ENCODE results near the gene TMEM41B. TPM values are rescaled to one million over a fixed set of nuclear protein-coding genes. Genes with fewer than 3 reads are reported as not detected.

The TMEM41B gene
- total and polyA plus RNA-seq, 8 donors: 36.5 to 77.1 (median 44.3) TPM

DNA sequence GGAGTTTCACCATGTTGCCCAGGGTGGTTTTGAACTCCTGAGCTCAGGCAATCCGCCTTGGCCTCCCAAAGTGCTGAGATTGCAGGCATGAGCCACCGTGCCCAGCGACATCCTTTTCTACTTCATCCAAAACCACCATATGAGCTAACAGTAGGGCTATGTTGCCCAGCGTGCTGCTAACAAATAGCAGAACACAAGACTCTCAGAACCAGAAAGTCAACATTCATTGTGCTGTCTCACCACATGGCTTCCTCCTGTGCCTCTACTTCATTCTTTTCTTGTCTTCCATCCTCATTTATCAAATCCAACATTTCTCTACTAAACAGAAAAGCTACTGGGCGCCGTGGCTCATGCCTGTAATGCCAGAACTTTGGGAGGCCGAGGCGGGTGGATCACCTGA is 37.2 kb downstream of the TMEM41B start:
- peaks cover 0 to 32% of the 10 kb centered on the region in 2 donors for H3K4me1 ChIP-seq
- no peak overlapping the region for H3K4me3 ChIP-seq
- H3K27me3 ChIP-seq: no peaks in the 10 kb centered on the region
- no peak for ATAC-seq
- TF ChIP-seq, protein P1, sequence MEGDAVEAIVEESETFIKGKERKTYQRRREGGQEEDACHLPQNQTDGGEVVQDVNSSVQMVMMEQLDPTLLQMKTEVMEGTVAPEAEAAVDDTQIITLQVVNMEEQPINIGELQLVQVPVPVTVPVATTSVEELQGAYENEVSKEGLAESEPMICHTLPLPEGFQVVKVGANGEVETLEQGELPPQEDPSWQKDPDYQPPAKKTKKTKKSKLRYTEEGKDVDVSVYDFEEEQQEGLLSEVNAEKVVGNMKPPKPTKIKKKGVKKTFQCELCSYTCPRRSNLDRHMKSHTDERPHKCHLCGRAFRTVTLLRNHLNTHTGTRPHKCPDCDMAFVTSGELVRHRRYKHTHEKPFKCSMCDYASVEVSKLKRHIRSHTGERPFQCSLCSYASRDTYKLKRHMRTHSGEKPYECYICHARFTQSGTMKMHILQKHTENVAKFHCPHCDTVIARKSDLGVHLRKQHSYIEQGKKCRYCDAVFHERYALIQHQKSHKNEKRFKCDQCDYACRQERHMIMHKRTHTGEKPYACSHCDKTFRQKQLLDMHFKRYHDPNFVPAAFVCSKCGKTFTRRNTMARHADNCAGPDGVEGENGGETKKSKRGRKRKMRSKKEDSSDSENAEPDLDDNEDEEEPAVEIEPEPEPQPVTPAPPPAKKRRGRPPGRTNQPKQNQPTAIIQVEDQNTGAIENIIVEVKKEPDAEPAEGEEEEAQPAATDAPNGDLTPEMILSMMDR (IDR thresholded peaks at IDR 0.05): no peak
- no peak for DNase-seq
- intact Hi-C loops (cut with DNase I): no loop called here
- H3K27ac ChIP-seq: no peak overlapping the region
- no peaks in the 10 kb centered on the region for H3K9me3 ChIP-seq
- peaks cover 0 to 23% of the 10 kb centered on the region in 2 donors for H3K36me3 ChIP-seq

DNA sequence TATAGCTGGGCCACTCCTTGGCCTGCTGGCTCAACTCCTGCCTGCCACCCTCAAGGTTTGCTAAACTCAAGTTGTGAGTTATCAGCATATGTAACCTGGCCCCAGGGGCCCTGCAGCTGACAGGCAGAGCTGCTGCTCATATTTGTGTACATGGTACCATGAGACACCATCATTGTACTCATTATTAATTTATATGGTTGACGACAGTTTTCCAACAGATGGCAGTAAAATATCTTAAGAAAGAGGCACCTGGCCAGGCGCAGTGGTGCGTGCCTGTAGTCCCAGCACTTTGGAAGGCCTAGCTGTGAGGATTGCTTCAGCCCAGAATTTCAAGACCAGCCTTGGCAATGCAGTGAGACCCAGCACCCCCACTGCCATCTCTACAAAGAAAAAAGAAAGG is 37.8 kb downstream of the TMEM41B start:
- no peak overlapping the region for H3K27ac ChIP-seq
- intact Hi-C loops (cut with DNase I): no loop called here
- TF ChIP-seq, protein P1 (IDR thresholded peaks at IDR 0.05): no peak
- DNase-seq: no peak
- ATAC-seq: no peak
- H3K36me3 ChIP-seq: peaks cover 0 to 19% of the 10 kb centered on the region in 2 donors
- peaks cover 0 to 32% of the 10 kb centered on the region in 2 donors for H3K4me1 ChIP-seq
- no peaks in the 10 kb centered on the region for H3K9me3 ChIP-seq
- H3K27me3 ChIP-seq: no peaks in the 10 kb centered on the region
- H3K4me3 ChIP-seq: no peak overlapping the region

DNA sequence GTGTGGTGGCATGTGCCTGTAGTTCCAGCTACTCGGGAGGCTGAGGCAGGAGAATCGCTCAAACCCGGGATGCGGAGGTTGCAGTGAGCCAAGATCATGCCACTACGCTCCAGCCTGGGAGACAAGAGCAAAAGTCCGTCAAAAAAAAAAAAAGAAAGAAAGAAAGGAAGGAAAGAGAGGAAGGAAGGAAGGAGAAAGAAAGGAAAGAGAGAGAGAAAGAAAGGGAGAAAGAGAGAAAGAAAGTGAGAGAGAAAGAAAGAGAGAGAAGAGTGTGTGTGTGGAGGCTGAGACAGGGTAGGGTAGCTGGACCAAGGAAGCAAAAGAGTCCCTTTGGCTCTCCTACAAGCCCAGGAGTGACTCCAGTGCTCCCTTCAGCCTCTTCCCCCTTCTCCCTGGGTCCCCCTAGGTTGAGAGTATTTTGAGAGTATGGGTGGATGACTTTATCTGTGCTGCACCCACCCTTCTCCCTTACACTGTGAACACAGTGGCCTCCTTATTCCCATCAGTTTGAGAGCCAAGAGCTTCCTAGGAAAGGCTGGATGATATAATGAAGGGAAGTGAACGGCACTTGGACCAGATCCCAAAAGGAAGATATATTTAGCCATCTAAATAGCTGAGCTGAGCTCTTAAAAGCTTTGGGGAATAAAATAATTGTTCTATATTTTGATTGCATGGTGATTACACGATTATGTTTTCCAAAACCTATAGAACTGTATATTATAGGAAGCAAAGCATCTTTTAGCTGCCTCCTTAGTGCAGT is 39.7 kb downstream of the TMEM41B start:
- Histone ChIP-seq H3K4me1 (peaks cover 0 to 27% of the 10 kb centered on the region in 2 donors), H3K27me3 (no peaks in the 10 kb centered on the region), H3K36me3 (peaks cover 0 to 10% of the 10 kb centered on the region in 2 donors), H3K27ac (peak overlapping the region in 1 of 2 donors; percentile 86), H3K4me3 (no peak overlapping the region), H3K9me3 (no peaks in the 10 kb centered on the region)
- DNase-seq: peak in 1 of 4 donors; percentile 30
- intact Hi-C loops (cut with DNase I): no loop called here
- ATAC-seq: no peak
- TF ChIP-seq, protein P1 (IDR thresholded peaks at IDR 0.05): no peak

DNA sequence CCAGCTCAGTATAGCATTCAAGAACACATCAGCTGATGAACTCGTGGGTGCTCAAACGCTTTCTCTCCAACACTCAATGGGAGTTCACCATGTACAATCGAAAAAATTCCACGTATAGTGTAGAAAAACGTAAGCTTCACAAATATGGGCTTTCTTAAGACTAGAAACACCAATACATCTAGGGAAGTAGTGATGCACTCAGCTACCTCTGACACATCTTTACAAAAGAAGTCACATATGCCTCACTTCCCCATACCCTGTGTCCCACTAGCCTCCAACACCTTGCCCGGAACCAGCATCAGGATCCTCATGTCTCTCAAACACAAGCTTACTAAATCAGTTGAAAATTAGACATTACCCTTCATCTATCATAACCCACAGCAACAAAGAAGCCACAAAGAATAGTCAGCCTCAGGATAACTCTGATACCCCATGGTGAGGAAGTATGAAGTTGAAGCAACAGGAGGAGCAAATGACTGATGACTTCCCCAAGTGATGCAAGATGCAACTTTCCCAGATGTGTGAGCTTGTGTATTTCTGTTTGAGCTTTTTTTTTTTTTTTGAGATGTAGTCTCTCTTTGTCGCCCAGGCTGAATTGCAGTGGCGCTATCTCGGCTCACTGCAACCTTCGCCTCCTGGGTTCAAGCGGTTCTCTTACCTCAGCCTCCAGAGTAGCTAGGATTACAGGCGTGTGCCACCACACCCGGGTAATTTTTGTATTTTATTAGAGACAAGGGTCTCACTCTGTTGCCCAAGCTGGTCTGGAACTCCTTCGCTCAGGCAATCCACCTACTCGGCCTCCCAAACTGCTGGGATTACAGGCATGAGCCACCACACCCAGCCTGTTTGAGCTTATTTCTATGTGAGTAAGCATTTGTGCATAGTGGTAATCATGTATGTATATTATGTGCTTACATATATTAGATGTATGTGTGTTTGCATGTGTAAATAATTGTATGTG is 40.7 kb downstream of the TMEM41B start:
- peak; percentile 60 for ATAC-seq
- DNase-seq: no peak
- H3K36me3 ChIP-seq: peaks cover 0 to 9% of the 10 kb centered on the region in 2 donors
- H3K27ac ChIP-seq: peak overlapping the region in 1 of 2 donors; percentile 86
- no peaks in the 10 kb centered on the region for H3K27me3 ChIP-seq
- peaks cover 0 to 27% of the 10 kb centered on the region in 2 donors for H3K4me1 ChIP-seq
- intact Hi-C loops (cut with DNase I): no loop called here
- H3K4me3 ChIP-seq: no peak overlapping the region
- H3K9me3 ChIP-seq: no peaks in the 10 kb centered on the region
- TF ChIP-seq, protein P1 (IDR thresholded peaks at IDR 0.05): no peak

Data from left lung (tissue), 10 donors.